HepG2 (cell line): Measurements from ENCODE around the gene KERA. TPM values are rescaled to one million over a fixed set of nuclear protein-coding genes. Genes with fewer than 3 reads are reported as not detected.

Experiments used
- ATAC-seq: fragments of 200-7000 bp; cut with Tn5 transposase; 3 replicates; pipeline ENCODE4 v1.9.1; 2020; ENCODE audit warnings: mild to moderate bottlenecking, moderate library complexity
- BruUV-seq: library from RNA; stranded (reverse); fragments of 400-500 nt; replicated peaks from 2 replicates; lab custom pipeline; 2021; lab: Mats Ljungman, UMichigan
- CTCF ChIA-PET: fragments of 300-600 bp; formaldehyde crosslinking; extraction: SDS; loops from one replicate; lab custom pipeline; 2021; ENCODE audit warnings: low total read pairs, inconsistent platforms, low intra/inter-chr PET ratio; lab: Yijun Ruan, JAX
- POLR2A ChIA-PET: fragments of 350-600 bp; sonication (Branson Sonifier 250); formaldehyde crosslinking; loops from one replicate; lab custom pipeline; 2020; ENCODE audit warnings: antibody characterized with exemption, inconsistent platforms; lab: Yijun Ruan, JAX
- DNase-seq: peaks from one replicate; pipeline ENCODE4 v3.0.0-alpha.2; 2015; ENCODE audit warnings: low spot score
- FAIRE-seq: peaks from 3 replicates; lab custom pipeline; 2011; peaks lifted over from hg19 to GRCh38; lab: Jason Lieb, UNC
- H2AFZ ChIP-seq: one replicate; pipeline ENCODE4 v1.6.1; 2011; ENCODE audit warnings: low read length, inconsistent platforms
- H3K27ac ChIP-seq: fragments of 300-600 bp; 3 replicates; pipeline ENCODE4 v1.8.0; 2011; ENCODE audit warnings: mixed run types, mild to moderate bottlenecking, mixed read lengths, low read length, inconsistent platforms; ENCODE audit not compliant: insufficient read depth; ENCODE audit errors: extremely low read length
- H3K27me3 ChIP-seq, 2 experiments: fragments of 200-600 bp in 1 of 2; 2 replicates in 1 of 2; 3 replicates in 1 of 2; pipeline versions ENCODE4 v1.6.0 to v1.8.0; 2011; ENCODE audit warnings: low read length in 2 of 2, mild to moderate bottlenecking in 2 of 2, moderate library complexity in 2 of 2, inconsistent platforms in 1 of 2; ENCODE audit not compliant: insufficient read depth in 2 of 2, control insufficient read depth in 1 of 2
- H3K36me3 ChIP-seq, 2 experiments: fragments of 200-600 bp in 1 of 2; replicated peaks in 1 of 2; 2 replicates in 1 of 2; 3 replicates in 1 of 2; pipeline versions ENCODE4 v1.5.1 to v1.8.0; 2011; ENCODE audit warnings: low read length in 2 of 2, inconsistent platforms in 1 of 2; ENCODE audit not compliant: insufficient read depth in 2 of 2, control insufficient read depth in 1 of 2
- H3K4me1 ChIP-seq: 2 replicates; pipeline ENCODE4 v1.5.1; 2012; ENCODE audit warnings: low read length, inconsistent platforms; ENCODE audit not compliant: insufficient read depth
- H3K4me2 ChIP-seq: 2 replicates; pipeline ENCODE4 v1.6.0; 2011; ENCODE audit warnings: low read depth, low read length, inconsistent platforms
- H3K4me3 ChIP-seq, 3 experiments: fragments of 200-600 bp in 1 of 3; sonication (generic), shearing (Covaris generic) in 1 of 3; replicated peaks in 1 of 3; 2 replicates each; pipeline ENCODE4 v1.5.1; 2011 to 2016; ENCODE audit warnings: low read length in 3 of 3, inconsistent platforms in 2 of 3, low read depth in 2 of 3, mild to moderate bottlenecking in 2 of 3, control low read depth in 1 of 3, mixed read lengths in 1 of 3; ENCODE audit not compliant: insufficient read depth in 1 of 3
- H3K79me2 ChIP-seq: one replicate; pipeline ENCODE4 v1.6.1; 2011; ENCODE audit warnings: low read length, inconsistent platforms; ENCODE audit not compliant: insufficient read depth
- H3K9ac ChIP-seq: 2 replicates; pipeline ENCODE4 v1.6.0; 2011; ENCODE audit warnings: mild to moderate bottlenecking, low read depth, low read length, inconsistent platforms; ENCODE audit not compliant: insufficient read depth
- H3K9me3 ChIP-seq: 2 replicates; pipeline ENCODE4 v1.5.1; 2012; ENCODE audit warnings: mild to moderate bottlenecking, low read length
- H4K20me1 ChIP-seq: 2 replicates; pipeline ENCODE4 v1.6.0; 2011; ENCODE audit warnings: inconsistent platforms, mild to moderate bottlenecking, low read length, moderate library complexity; ENCODE audit not compliant: insufficient read depth
- CREB1 ChIP-seq, 2 experiments: fragments of 450-650 bp in 1 of 2; IDR thresholded peaks; 2 replicates each; pipeline ENCODE4 v1.6.1; 2016 to 2017; ENCODE audit warnings: control low read depth in 1 of 2, mild to moderate bottlenecking in 1 of 2, missing compliant biosample characterization in 1 of 2, missing genetic modification characterization in 1 of 2
- CREBL2 ChIP-seq: sonication (generic); formaldehyde crosslinking; IDR thresholded peaks from 2 replicates; pipeline ENCODE4 v1.8.1; 2023; ENCODE audit warnings: missing genetic modification reagents, mild to moderate bottlenecking, borderline replicate concordance
- E2F2 ChIP-seq: sonication (generic); formaldehyde crosslinking; IDR thresholded peaks from 2 replicates; pipeline ENCODE4 v1.4.0; 2020; ENCODE audit warnings: missing genetic modification reagents, borderline replicate concordance
- EED ChIP-seq: sonication (generic); formaldehyde crosslinking; IDR thresholded peaks from 2 replicates; pipeline ENCODE4 v1.5.0; 2020; ENCODE audit warnings: mild to moderate bottlenecking, missing genetic modification reagents
- HES4 ChIP-seq: sonication (generic); formaldehyde crosslinking; IDR thresholded peaks from 2 replicates; pipeline ENCODE4 v1.9.0; 2021; ENCODE audit warnings: mild to moderate bottlenecking, missing genetic modification reagents, borderline replicate concordance
- HMGA1 ChIP-seq: sonication (generic); formaldehyde crosslinking; conservative IDR thresholded peaks from 2 replicates; pipeline ENCODE4 v1.4.0; 2020; ENCODE audit warnings: missing genetic modification reagents
- NCOA2 ChIP-seq: sonication (generic); formaldehyde crosslinking; IDR thresholded peaks from 2 replicates; pipeline ENCODE4 v1.8.0; 2022; ENCODE audit warnings: inconsistent platforms
- NONO ChIP-seq, 2 experiments: fragments of 450-650 bp in 1 of 2; sonication (generic) in 1 of 2; formaldehyde crosslinking in 1 of 2; IDR thresholded peaks in 1 of 2; conservative IDR thresholded peaks in 1 of 2; 2 replicates each; pipeline versions ENCODE4 v1.6.1 to v1.8.0; 2017 to 2022; ENCODE audit warnings: mild to moderate bottlenecking in 1 of 2, missing genetic modification reagents in 1 of 2, moderate library complexity in 1 of 2
- PCBP1 ChIP-seq: fragments of 200-400 bp; formaldehyde crosslinking; IDR thresholded peaks from 2 replicates; pipeline ENCODE4 v1.6.1; 2017; ENCODE audit warnings: mild to moderate bottlenecking, low read depth, low read length, borderline replicate concordance
- PRDM4 ChIP-seq: sonication (generic); formaldehyde crosslinking; IDR thresholded peaks from 2 replicates; pipeline ENCODE4 v1.9.0; 2021; ENCODE audit warnings: missing genetic modification reagents, borderline replicate concordance
- RARA ChIP-seq: IDR thresholded peaks from 2 replicates; pipeline ENCODE4 v1.6.1; 2016; ENCODE audit warnings: missing genetic modification reagents, missing compliant biosample characterization
- SSRP1 ChIP-seq: IDR thresholded peaks from 2 replicates; pipeline ENCODE4 v1.6.1; 2016; ENCODE audit warnings: control low read depth
- U2AF1 ChIP-seq: fragments of 200-400 bp; formaldehyde crosslinking; optimal IDR thresholded peaks from 2 replicates; pipeline ENCODE3; 2017; ENCODE audit warnings: mild to moderate bottlenecking, low read depth, low read length
- ZNF207 ChIP-seq: fragments of 450-650 bp; IDR thresholded peaks from 2 replicates; pipeline ENCODE4 v1.6.1; 2016; ENCODE audit warnings: antibody characterized with exemption, borderline replicate concordance
- ZNF672 ChIP-seq: sonication (generic); formaldehyde crosslinking; IDR thresholded peaks from 2 replicates; pipeline ENCODE4 v1.8.1; 2022; ENCODE audit warnings: missing genetic modification reagents
- ZSCAN12 ChIP-seq: sonication (generic); formaldehyde crosslinking; IDR thresholded peaks from 2 replicates; pipeline ENCODE4 v1.9.0; 2021; ENCODE audit warnings: mild to moderate bottlenecking, missing genetic modification reagents
- WGBS: methylation state at CpG from one replicate; pipeline ENCODE4 v1.1.6; 2017; ENCODE audit warnings: low lambda C conversion rate; 5-methylcytosine and 5-hydroxymethylcytosine counted together
- in situ Hi-C: cut with HindIII; loops from 2 replicates; pipeline ENCODE4 v1.10.0; 2017; ENCODE audit warnings: low pct_unique_long_range_greater_than_20kb; ENCODE audit not compliant: extremely low pct_ligation_motif_present
- intact Hi-C: fragments of 100-400 bp; cut with micrococcal nuclease; formaldehyde crosslinking; loops from one replicate; pipeline ENCODE4 v1.10.0; 2022; ENCODE audit not compliant: unreplicated experiment
- polyA plus RNA-seq, 8 experiments: library from polyadenylated mRNA; depleted of rRNA in 3 of 8; stranded (reverse) in 7 of 8; unstranded in 1 of 8; fragments of >200 nt; fragmentation: Illumina TruSeq in 4 of 8; extraction: Trizol in 4 of 8; gene quantifications; 2 replicates each; pipeline versions ENCODE4 v1.2.1 to v1.2.3, GENCODE V29; 2011 to 2016; ENCODE audit warnings: low read depth in 4 of 8, missing spikeins in 1 of 8, mixed read lengths in 1 of 8; ENCODE audit not compliant: insufficient read depth in 1 of 8
- total RNA-seq, 5 experiments: library from RNA; depleted of rRNA; stranded (reverse); fragments of >200 nt; fragmentation: Illumina TruSeq; extraction: Trizol; gene quantifications; 2 replicates each; pipeline ENCODE4 v1.2.3, GENCODE V29; 2016; ENCODE audit warnings: low read depth in 1 of 5
- TF ChIP-seq, protein P1 (sequence below): sonication (generic); formaldehyde crosslinking; IDR thresholded peaks from 2 replicates; pipeline ENCODE4 v1.4.0; 2020; ENCODE audit warnings: low read depth, mild to moderate bottlenecking, missing genetic modification reagents

Gene KERA
- total and polyA plus RNA-seq, 2 of the 13 experiments (the other 11 are each of a cell fraction or from before 2014, with no cell fraction given), result not detected

DNA sequence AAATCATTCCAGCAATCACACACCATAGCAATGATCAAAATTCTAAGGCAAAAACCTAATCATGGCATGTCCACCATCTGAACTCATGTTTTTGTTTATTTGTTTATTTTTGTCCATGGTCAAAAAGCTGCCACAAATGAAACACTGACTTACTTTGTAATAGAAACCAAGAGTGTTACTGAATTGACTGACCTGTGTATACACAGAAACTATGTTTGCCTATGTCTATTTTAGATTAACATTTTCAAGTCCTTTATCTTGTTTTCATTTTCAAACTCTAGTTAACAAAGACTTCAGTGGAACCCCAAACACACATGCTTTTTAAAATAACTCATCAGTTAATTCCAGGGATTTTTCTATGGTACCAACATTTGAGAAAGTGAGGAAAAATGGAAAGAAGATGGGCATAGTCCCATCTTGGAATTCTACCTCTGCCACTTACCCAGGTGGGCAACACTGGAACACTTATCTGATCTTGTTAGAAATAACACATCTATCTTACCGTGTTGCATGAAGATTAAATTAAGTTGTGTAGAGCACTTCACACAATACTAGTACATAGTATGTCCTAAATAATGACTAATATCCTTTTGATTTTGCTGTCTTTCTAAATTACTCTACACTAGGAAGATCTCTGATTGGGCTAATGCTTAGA, 47.1 kb upstream of the KERA start (continued):
- TF ChIP-seq, protein P1, sequence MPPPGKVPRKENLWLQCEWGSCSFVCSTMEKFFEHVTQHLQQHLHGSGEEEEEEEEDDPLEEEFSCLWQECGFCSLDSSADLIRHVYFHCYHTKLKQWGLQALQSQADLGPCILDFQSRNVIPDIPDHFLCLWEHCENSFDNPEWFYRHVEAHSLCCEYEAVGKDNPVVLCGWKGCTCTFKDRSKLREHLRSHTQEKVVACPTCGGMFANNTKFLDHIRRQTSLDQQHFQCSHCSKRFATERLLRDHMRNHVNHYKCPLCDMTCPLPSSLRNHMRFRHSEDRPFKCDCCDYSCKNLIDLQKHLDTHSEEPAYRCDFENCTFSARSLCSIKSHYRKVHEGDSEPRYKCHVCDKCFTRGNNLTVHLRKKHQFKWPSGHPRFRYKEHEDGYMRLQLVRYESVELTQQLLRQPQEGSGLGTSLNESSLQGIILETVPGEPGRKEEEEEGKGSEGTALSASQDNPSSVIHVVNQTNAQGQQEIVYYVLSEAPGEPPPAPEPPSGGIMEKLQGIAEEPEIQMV (CRISPR knock-in tag), result no peak
- TF ChIP-seq PRDM4 (CRISPR knock-in tag), result no peak

GRCh38 chr12:91103624-91104023, 45.8 kb upstream of the KERA start:
- no TSS peak for BruUV-seq
- DNase-seq (no peak), ATAC-seq (no peak), FAIRE-seq (no peak)
- Histone ChIP-seq H4K20me1 (no peaks in the 10 kb centered on the region), H3K4me1 (no peaks in the 10 kb centered on the region), H3K27ac (no peak overlapping the region), H3K27me3 (no peaks in the 10 kb centered on the region), H3K4me2 (no peak overlapping the region), H3K9ac (no peak overlapping the region), H3K36me3 (no peaks in the 10 kb centered on the region), H3K4me3 (no peak overlapping the region), H2AFZ (no peak overlapping the region), H3K9me3 (no peaks in the 10 kb centered on the region), H3K79me2 (no peaks in the 10 kb centered on the region)
- CTCF ChIA-PET, result no interaction called here
- intact Hi-C loops (no loop called here), in situ Hi-C loops (loop anchor here (10.0 kb wide), 1 partner anchor 119 kb away; no protein-coding TSS in a partner anchor)
- POLR2A ChIA-PET, result no interaction called here
- WGBS, result 3% methylated on average over 1 of the region's 1 CpG
- TF ChIP-seq RARA (CRISPR knock-in tag) (no peak), E2F2 (CRISPR knock-in tag) (no peak), HES4 (CRISPR knock-in tag) (no peak), ZSCAN12 (no peak), PCBP1 (no peak), ZNF672 (CRISPR knock-in tag) (no peak), HMGA1 (CRISPR knock-in tag) (no peak), ZNF207 (no peak), EED (CRISPR knock-in tag) (no peak), NCOA2 (no peak), CREBL2 (CRISPR knock-in tag) (no peak), SSRP1 (no peak), CREB1 (IDR thresholded peaks at IDR 0.05) (no peak), CREB1 (CRISPR knock-in tag; IDR thresholded peaks at IDR 0.05) (no peak), NONO (IDR thresholded peaks at IDR 0.05) (no peak), NONO (CRISPR knock-in tag; conservative IDR thresholded peaks at IDR 0.05) (no peak), U2AF1 (no peak)
